Heart left ventricle (tissue), 13 donors: ENCODE results near the gene NUDT2.

Experiments
- POLR2A ChIP-seq, 2 donors: fragments of 450-650 bp; IDR thresholded peaks; one replicate each; pipeline ENCODE4 v1.6.1; 2017; ENCODE audit warnings: antibody characterized with exemption in 2 of 2, mild to moderate bottlenecking in 2 of 2, moderate library complexity in 2 of 2
- TF ChIP-seq, protein P1 (sequence below), 12 donors: fragments of 200-600 bp; sonication (generic) in 4 of 12; IDR thresholded peaks; one replicate each; pipeline versions ENCODE4 v1.5.0 to v1.8.0; 2018 to 2022; ENCODE audit warnings: antibody characterized with exemption in 12 of 12, mild to moderate bottlenecking in 5 of 12
- donor health status: ischemic (EF 13 %, LVEDD 7.1; RV severe dilation, severe dysfunction).
- donor health status: DM: no; HTN: yes; CAD: no.
- donor health status: DM: no; HTN: no; CAD: no.
- donor health status: ischemic (EF 25% LVEDD 6.9; RV normal size, moderate dysfunction).
- donor health status: ischemic (EF 25% LVEDD 5.7; RV mildly dilated, moderate dysfunction).
- donor health status: ischemic (EF 35%, LVEDD 5.7; RV mildly dilated, moderate dysfunction).
- donor health status: nonischemic (EF 11% LVEDD 7.7; RV severe dilation, severe dysfunction).
- donor health status: DM: yes; HTN: yes; CAD: no.
- donor health status: PGD.
- donor health status: ischemic (EF 29% LVEDD 5.4; RV normal size, mild dysfunction).
- donor health status: nonischemic (EF 23%, LVEDD 6.1; RV moderate dilation, normal function).

DNA sequence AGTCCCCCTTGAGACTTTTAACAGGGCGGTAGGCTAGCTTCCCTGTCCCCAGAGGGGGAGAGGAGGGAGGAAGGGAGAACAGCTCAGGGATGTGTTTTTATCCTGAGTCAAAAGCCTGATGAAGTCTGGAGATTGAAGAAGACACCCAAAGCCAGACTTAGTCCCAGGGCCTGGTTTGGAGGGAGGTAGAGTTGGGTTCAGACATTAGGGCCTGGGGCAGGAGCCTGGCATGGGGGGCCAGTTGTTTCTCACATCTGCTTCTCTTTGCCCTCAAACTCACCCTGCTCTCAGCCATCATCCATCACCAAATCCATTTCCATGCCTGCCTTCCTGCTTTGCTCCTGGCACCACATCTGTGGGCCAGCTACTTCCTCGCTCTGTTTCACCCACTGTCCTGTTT, 44.4 kb downstream of the NUDT2 start:
- TF ChIP-seq, protein P1, sequence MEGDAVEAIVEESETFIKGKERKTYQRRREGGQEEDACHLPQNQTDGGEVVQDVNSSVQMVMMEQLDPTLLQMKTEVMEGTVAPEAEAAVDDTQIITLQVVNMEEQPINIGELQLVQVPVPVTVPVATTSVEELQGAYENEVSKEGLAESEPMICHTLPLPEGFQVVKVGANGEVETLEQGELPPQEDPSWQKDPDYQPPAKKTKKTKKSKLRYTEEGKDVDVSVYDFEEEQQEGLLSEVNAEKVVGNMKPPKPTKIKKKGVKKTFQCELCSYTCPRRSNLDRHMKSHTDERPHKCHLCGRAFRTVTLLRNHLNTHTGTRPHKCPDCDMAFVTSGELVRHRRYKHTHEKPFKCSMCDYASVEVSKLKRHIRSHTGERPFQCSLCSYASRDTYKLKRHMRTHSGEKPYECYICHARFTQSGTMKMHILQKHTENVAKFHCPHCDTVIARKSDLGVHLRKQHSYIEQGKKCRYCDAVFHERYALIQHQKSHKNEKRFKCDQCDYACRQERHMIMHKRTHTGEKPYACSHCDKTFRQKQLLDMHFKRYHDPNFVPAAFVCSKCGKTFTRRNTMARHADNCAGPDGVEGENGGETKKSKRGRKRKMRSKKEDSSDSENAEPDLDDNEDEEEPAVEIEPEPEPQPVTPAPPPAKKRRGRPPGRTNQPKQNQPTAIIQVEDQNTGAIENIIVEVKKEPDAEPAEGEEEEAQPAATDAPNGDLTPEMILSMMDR (IDR thresholded peaks at IDR 0.05) = no peak
- TF ChIP-seq POLR2A (IDR thresholded peaks at IDR 0.05) = no peak
